HepG2 (cell line): ENCODE data around the gene BCAM. TPM values are rescaled to one million over a fixed set of nuclear protein-coding genes. Genes with fewer than 3 reads are reported as not detected.

Source experiments
- ATAC-seq: fragments of 200-7000 bp; cut with Tn5 transposase; 3 replicates; pipeline ENCODE4 v1.9.1; 2020; ENCODE audit warnings: mild to moderate bottlenecking, moderate library complexity
- BruUV-seq: library from RNA; stranded (reverse); fragments of 400-500 nt; replicated peaks from 2 replicates; lab custom pipeline; 2021; lab: Mats Ljungman, UMichigan
- CTCF ChIA-PET: fragments of 300-600 bp; formaldehyde crosslinking; extraction: SDS; loops from one replicate; lab custom pipeline; 2021; ENCODE audit warnings: low total read pairs, inconsistent platforms, low intra/inter-chr PET ratio; lab: Yijun Ruan, JAX
- POLR2A ChIA-PET: fragments of 350-600 bp; sonication (Branson Sonifier 250); formaldehyde crosslinking; loops from one replicate; lab custom pipeline; 2020; ENCODE audit warnings: antibody characterized with exemption, inconsistent platforms; lab: Yijun Ruan, JAX
- DNase-seq: peaks from one replicate; pipeline ENCODE4 v3.0.0-alpha.2; 2015; ENCODE audit warnings: low spot score
- FAIRE-seq: peaks from 3 replicates; lab custom pipeline; 2011; peaks lifted over from hg19 to GRCh38; lab: Jason Lieb, UNC
- H2AFZ ChIP-seq: one replicate; pipeline ENCODE4 v1.6.1; 2011; ENCODE audit warnings: low read length, inconsistent platforms
- H3K27ac ChIP-seq: fragments of 300-600 bp; 3 replicates; pipeline ENCODE4 v1.8.0; 2011; ENCODE audit warnings: mixed run types, mild to moderate bottlenecking, mixed read lengths, low read length, inconsistent platforms; ENCODE audit not compliant: insufficient read depth; ENCODE audit errors: extremely low read length
- H3K27me3 ChIP-seq, 2 experiments: fragments of 200-600 bp in 1 of 2; 2 replicates in 1 of 2; 3 replicates in 1 of 2; pipeline versions ENCODE4 v1.6.0 to v1.8.0; 2011; ENCODE audit warnings: low read length in 2 of 2, mild to moderate bottlenecking in 2 of 2, moderate library complexity in 2 of 2, inconsistent platforms in 1 of 2; ENCODE audit not compliant: insufficient read depth in 2 of 2, control insufficient read depth in 1 of 2
- H3K36me3 ChIP-seq, 2 experiments: fragments of 200-600 bp in 1 of 2; replicated peaks in 1 of 2; 2 replicates in 1 of 2; 3 replicates in 1 of 2; pipeline versions ENCODE4 v1.5.1 to v1.8.0; 2011; ENCODE audit warnings: low read length in 2 of 2, inconsistent platforms in 1 of 2; ENCODE audit not compliant: insufficient read depth in 2 of 2, control insufficient read depth in 1 of 2
- H3K4me1 ChIP-seq: 2 replicates; pipeline ENCODE4 v1.5.1; 2012; ENCODE audit warnings: low read length, inconsistent platforms; ENCODE audit not compliant: insufficient read depth
- H3K4me2 ChIP-seq: 2 replicates; pipeline ENCODE4 v1.6.0; 2011; ENCODE audit warnings: low read depth, low read length, inconsistent platforms
- H3K4me3 ChIP-seq, 3 experiments: fragments of 200-600 bp in 1 of 3; sonication (generic), shearing (Covaris generic) in 1 of 3; replicated peaks in 1 of 3; 2 replicates each; pipeline ENCODE4 v1.5.1; 2011 to 2016; ENCODE audit warnings: low read length in 3 of 3, inconsistent platforms in 2 of 3, low read depth in 2 of 3, mild to moderate bottlenecking in 2 of 3, control low read depth in 1 of 3, mixed read lengths in 1 of 3; ENCODE audit not compliant: insufficient read depth in 1 of 3
- H3K79me2 ChIP-seq: one replicate; pipeline ENCODE4 v1.6.1; 2011; ENCODE audit warnings: low read length, inconsistent platforms; ENCODE audit not compliant: insufficient read depth
- H3K9ac ChIP-seq: 2 replicates; pipeline ENCODE4 v1.6.0; 2011; ENCODE audit warnings: mild to moderate bottlenecking, low read depth, low read length, inconsistent platforms; ENCODE audit not compliant: insufficient read depth
- H3K9me3 ChIP-seq: 2 replicates; pipeline ENCODE4 v1.5.1; 2012; ENCODE audit warnings: mild to moderate bottlenecking, low read length
- H4K20me1 ChIP-seq: 2 replicates; pipeline ENCODE4 v1.6.0; 2011; ENCODE audit warnings: inconsistent platforms, mild to moderate bottlenecking, low read length, moderate library complexity; ENCODE audit not compliant: insufficient read depth
- GATAD2A ChIP-seq: IDR thresholded peaks from 2 replicates; pipeline ENCODE4 v1.6.1; 2016
- NR2F6 ChIP-seq, 2 experiments: IDR thresholded peaks; 2 replicates each; pipeline ENCODE4 v1.6.1; 2016; ENCODE audit warnings: antibody characterized with exemption in 1 of 2, mild to moderate bottlenecking in 1 of 2
- ZFP82 ChIP-seq: sonication (generic); formaldehyde crosslinking; IDR thresholded peaks from 2 replicates; pipeline ENCODE4 v1.5.1; 2020; ENCODE audit warnings: mild to moderate bottlenecking, missing genetic modification reagents, borderline replicate concordance
- ZNF263 ChIP-seq: sonication (generic); formaldehyde crosslinking; IDR thresholded peaks from 2 replicates; pipeline ENCODE4 v1.4.0; 2020; ENCODE audit warnings: missing genetic modification reagents
- WGBS: methylation state at CpG from one replicate; pipeline ENCODE4 v1.1.6; 2017; ENCODE audit warnings: low lambda C conversion rate; 5-methylcytosine and 5-hydroxymethylcytosine counted together
- in situ Hi-C: cut with HindIII; loops from 2 replicates; pipeline ENCODE4 v1.10.0; 2017; ENCODE audit warnings: low pct_unique_long_range_greater_than_20kb; ENCODE audit not compliant: extremely low pct_ligation_motif_present
- intact Hi-C: fragments of 100-400 bp; cut with micrococcal nuclease; formaldehyde crosslinking; loops from one replicate; pipeline ENCODE4 v1.10.0; 2022; ENCODE audit not compliant: unreplicated experiment
- polyA plus RNA-seq, 8 experiments: library from polyadenylated mRNA; depleted of rRNA in 3 of 8; stranded (reverse) in 7 of 8; unstranded in 1 of 8; fragments of >200 nt; fragmentation: Illumina TruSeq in 4 of 8; extraction: Trizol in 4 of 8; gene quantifications; 2 replicates each; pipeline versions ENCODE4 v1.2.1 to v1.2.3, GENCODE V29; 2011 to 2016; ENCODE audit warnings: low read depth in 4 of 8, missing spikeins in 1 of 8, mixed read lengths in 1 of 8; ENCODE audit not compliant: insufficient read depth in 1 of 8
- total RNA-seq, 5 experiments: library from RNA; depleted of rRNA; stranded (reverse); fragments of >200 nt; fragmentation: Illumina TruSeq; extraction: Trizol; gene quantifications; 2 replicates each; pipeline ENCODE4 v1.2.3, GENCODE V29; 2016; ENCODE audit warnings: low read depth in 1 of 5
- TF ChIP-seq, protein P1 (sequence below): sonication (generic); formaldehyde crosslinking; IDR thresholded peaks from 2 replicates; pipeline ENCODE4 v1.4.0; 2020; ENCODE audit warnings: mild to moderate bottlenecking, missing genetic modification reagents
- TF ChIP-seq, protein P2 (sequence below): sonication (generic); formaldehyde crosslinking; IDR thresholded peaks from 2 replicates; pipeline ENCODE4 v1.4.0; 2020; ENCODE audit warnings: missing genetic modification reagents, low read depth, mild to moderate bottlenecking, borderline replicate concordance
- TF ChIP-seq, protein P3 (sequence below): sonication (generic); formaldehyde crosslinking; IDR thresholded peaks from 2 replicates; pipeline ENCODE4 v1.5.0; 2020; ENCODE audit warnings: mild to moderate bottlenecking, missing genetic modification reagents
- TF ChIP-seq, protein P4 (sequence below): sonication (generic); formaldehyde crosslinking; IDR thresholded peaks from 2 replicates; pipeline ENCODE4 v1.5.0; 2020; ENCODE audit warnings: mild to moderate bottlenecking, missing genetic modification reagents, moderate library complexity

Gene BCAM
- total and polyA plus RNA-seq, 2 of the 13 experiments (the other 11 are each of a cell fraction or from before 2014, with no cell fraction given) = 51.2 to 62.7 TPM

DNA sequence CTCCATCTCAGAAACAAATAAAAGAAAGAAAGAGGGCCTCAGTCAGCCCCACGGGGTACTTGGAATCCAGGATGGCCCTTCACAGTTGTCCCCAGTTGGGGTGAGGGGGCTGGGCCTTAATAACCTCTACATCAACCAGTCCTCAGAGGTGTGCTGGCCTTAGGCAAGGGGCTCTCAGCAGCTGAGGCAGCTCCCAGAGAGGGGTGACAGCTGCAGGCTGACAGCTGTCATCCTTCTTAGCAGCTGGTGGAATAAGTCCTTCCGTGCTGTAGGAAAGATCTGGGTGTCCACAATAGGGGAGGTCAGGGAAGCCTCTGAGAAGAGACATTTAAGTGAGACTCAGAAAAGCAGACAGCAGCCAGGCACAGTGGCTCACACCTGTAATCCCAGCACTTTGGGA, 7.4 kb downstream of the BCAM start (continued):
- TF ChIP-seq, protein P1, sequence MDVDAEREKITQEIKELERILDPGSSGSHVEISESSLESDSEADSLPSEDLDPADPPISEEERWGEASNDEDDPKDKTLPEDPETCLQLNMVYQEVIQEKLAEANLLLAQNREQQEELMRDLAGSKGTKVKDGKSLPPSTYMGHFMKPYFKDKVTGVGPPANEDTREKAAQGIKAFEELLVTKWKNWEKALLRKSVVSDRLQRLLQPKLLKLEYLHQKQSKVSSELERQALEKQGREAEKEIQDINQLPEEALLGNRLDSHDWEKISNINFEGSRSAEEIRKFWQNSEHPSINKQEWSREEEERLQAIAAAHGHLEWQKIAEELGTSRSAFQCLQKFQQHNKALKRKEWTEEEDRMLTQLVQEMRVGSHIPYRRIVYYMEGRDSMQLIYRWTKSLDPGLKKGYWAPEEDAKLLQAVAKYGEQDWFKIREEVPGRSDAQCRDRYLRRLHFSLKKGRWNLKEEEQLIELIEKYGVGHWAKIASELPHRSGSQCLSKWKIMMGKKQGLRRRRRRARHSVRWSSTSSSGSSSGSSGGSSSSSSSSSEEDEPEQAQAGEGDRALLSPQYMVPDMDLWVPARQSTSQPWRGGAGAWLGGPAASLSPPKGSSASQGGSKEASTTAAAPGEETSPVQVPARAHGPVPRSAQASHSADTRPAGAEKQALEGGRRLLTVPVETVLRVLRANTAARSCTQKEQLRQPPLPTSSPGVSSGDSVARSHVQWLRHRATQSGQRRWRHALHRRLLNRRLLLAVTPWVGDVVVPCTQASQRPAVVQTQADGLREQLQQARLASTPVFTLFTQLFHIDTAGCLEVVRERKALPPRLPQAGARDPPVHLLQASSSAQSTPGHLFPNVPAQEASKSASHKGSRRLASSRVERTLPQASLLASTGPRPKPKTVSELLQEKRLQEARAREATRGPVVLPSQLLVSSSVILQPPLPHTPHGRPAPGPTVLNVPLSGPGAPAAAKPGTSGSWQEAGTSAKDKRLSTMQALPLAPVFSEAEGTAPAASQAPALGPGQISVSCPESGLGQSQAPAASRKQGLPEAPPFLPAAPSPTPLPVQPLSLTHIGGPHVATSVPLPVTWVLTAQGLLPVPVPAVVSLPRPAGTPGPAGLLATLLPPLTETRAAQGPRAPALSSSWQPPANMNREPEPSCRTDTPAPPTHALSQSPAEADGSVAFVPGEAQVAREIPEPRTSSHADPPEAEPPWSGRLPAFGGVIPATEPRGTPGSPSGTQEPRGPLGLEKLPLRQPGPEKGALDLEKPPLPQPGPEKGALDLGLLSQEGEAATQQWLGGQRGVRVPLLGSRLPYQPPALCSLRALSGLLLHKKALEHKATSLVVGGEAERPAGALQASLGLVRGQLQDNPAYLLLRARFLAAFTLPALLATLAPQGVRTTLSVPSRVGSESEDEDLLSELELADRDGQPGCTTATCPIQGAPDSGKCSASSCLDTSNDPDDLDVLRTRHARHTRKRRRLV (CRISPR knock-in tag) = no peak

DNA sequence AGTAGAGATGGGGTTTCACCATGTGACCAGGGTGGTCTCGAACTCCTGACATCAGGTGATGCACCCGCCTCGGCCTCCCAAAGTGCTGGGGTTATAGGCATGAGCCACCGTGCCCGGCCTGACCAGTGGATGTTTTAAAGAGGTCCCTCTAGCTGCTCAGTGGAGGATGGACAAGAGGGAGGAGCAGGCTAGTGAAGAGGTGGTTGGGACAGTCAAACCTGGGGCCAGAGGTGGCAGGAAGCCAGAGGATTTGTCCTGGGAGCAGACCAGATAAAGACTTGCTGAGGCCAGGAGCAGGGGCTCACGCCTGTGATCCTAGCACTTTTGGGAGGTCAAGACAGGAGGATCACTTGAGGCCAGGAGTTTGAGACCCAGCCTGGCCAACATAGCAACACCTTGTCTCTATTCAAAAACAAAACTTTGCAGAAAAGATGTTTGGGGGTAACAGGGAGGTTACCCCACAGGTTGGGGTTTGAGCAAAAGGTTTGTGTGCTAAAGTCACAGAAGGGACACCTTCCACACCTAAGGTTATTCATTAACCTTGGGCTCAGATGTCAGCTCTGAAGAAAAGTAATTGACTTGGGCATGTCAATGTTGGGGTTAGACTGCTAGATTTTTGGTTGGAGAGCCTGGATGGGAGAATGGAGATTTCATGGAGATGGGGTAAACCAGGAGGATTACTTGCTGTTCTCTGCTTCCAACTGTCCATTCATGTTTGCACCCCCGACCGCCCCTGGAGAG, 9.0 kb downstream of the BCAM start:
- in situ Hi-C loops = no loop called here
- Histone ChIP-seq H3K79me2 (no peaks in the 10 kb centered on the region), H3K27me3 (no peaks in the 10 kb centered on the region), H4K20me1 (0 out of 2 replicates have a peak, but pooled peaks cover 2% of the 10 kb centered on the region), H3K4me1 (peaks cover 35% of the 10 kb centered on the region), H3K4me3 (no peak overlapping the region), H3K36me3 (peaks cover 10 to 31% of the 10 kb centered on the region in 2 experiments), H2AFZ (no peak overlapping the region), H3K9me3 (no peaks in the 10 kb centered on the region), H3K9ac (no peak overlapping the region), H3K4me2 (0 out of 2 replicates have a peak overlapping the region, but pooled peaks have one; percentile 11), H3K27ac (peak overlapping the region; percentile 5)
- CTCF ChIA-PET = no interaction called here
- POLR2A ChIA-PET = interaction anchor here (0.7 to 8.3 kb wide), 3 partner anchors 9 to 52 kb away, joined by 3 to 67 read pairs (median 4); partner anchors contain the start of gene BCAM
- ATAC-seq (peak; percentile 57), DNase-seq (peak; percentile 64), FAIRE-seq (peak; percentile 79)
- no TSS peak for BruUV-seq
- intact Hi-C loops = no loop called here
- 31% methylated on average over 2 of the region's 8 CpGs for WGBS
- TF ChIP-seq, protein P2, sequence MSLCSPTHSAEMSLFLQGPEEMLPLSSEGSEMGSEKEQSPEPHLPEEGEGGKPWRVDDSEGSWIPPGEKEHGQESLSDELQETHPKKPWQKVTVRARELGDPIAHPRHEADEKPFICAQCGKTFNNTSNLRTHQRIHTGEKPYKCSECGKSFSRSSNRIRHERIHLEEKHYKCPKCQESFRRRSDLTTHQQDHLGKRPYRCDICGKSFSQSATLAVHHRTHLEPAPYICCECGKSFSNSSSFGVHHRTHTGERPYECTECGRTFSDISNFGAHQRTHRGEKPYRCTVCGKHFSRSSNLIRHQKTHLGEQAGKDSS = no peak
- peak; percentile 53; the same call in 1 of the 2 replicates for TF ChIP-seq ZNF263 (CRISPR knock-in tag)
- peak; percentile 9; the same call in 1 of the 2 replicates for TF ChIP-seq NR2F6 (IDR thresholded peaks at IDR 0.05)
- no peak for TF ChIP-seq NR2F6 (CRISPR knock-in tag; IDR thresholded peaks at IDR 0.05)
- TF ChIP-seq, protein P3, sequence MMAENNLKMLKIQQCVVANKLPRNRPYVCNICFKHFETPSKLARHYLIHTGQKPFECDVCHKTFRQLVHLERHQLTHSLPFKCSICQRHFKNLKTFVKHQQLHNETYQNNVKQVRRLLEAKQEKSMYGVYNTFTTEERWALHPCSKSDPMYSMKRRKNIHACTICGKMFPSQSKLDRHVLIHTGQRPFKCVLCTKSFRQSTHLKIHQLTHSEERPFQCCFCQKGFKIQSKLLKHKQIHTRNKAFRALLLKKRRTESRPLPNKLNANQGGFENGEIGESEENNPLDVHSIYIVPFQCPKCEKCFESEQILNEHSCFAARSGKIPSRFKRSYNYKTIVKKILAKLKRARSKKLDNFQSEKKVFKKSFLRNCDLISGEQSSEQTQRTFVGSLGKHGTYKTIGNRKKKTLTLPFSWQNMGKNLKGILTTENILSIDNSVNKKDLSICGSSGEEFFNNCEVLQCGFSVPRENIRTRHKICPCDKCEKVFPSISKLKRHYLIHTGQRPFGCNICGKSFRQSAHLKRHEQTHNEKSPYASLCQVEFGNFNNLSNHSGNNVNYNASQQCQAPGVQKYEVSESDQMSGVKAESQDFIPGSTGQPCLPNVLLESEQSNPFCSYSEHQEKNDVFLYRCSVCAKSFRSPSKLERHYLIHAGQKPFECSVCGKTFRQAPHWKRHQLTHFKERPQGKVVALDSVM (CRISPR knock-in tag) = peak; percentile 57; the same call in 1 of the 2 replicates
- 0 out of 2 replicates have a peak, but pooled peaks have one; percentile 16 for TF ChIP-seq GATAD2A (CRISPR knock-in tag)
- TF ChIP-seq ZFP82 (CRISPR knock-in tag) = no peak
- TF ChIP-seq, protein P4, sequence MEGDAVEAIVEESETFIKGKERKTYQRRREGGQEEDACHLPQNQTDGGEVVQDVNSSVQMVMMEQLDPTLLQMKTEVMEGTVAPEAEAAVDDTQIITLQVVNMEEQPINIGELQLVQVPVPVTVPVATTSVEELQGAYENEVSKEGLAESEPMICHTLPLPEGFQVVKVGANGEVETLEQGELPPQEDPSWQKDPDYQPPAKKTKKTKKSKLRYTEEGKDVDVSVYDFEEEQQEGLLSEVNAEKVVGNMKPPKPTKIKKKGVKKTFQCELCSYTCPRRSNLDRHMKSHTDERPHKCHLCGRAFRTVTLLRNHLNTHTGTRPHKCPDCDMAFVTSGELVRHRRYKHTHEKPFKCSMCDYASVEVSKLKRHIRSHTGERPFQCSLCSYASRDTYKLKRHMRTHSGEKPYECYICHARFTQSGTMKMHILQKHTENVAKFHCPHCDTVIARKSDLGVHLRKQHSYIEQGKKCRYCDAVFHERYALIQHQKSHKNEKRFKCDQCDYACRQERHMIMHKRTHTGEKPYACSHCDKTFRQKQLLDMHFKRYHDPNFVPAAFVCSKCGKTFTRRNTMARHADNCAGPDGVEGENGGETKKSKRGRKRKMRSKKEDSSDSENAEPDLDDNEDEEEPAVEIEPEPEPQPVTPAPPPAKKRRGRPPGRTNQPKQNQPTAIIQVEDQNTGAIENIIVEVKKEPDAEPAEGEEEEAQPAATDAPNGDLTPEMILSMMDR (CRISPR knock-in tag) = peak; percentile 41; the same call in 1 of the 2 replicates
